NT2/D1 (cell line): Measurements from ENCODE around the gene CCDC93.

Experiments used
- SUZ12 ChIP-seq: IDR thresholded peaks from 2 replicates; pipeline ENCODE4 v1.6.1; 2011; ENCODE audit not compliant: insufficient read length, insufficient read depth; ENCODE audit errors: extremely low read depth
- YY1 ChIP-seq: IDR thresholded peaks from 2 replicates; pipeline ENCODE4 v1.6.1; 2011; ENCODE audit not compliant: insufficient read length, insufficient read depth
- ZNF274 ChIP-seq: IDR thresholded peaks from 2 replicates; pipeline ENCODE4 v1.6.1; 2011; ENCODE audit warnings: mild to moderate bottlenecking, low read depth, low read length

DNA sequence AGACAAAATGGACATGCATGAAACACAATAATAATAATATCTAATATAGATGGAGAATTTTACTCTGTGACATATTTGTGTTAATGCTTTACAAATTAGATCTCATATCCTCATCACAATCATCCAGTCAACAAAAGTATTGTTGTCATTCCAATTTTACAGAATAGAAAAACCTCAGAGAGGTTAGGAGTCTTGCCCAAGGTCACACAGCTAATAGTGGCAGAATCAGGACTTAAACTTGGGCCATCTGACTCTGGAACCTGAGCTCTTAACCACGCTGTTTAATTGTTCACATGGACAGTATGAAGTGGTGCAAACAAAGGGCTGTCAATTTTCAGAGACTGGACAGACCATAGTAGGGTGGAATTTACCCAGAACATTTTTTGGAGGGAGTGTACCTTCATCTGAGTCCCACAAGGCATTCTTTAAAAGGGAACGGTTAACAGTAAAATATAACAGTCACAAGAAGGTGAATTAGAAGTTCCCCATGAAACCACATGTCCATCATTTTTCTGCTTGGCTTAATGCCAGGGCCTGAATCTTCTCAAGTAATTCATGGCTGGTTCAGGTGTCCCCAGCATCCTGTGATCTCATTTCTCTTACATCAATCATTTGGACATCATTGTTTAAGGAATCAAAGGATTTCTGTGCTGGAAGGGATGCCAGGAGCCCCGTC lies 35.4 kb upstream of the CCDC93 start:
- TF ChIP-seq YY1 (no peak), ZNF274 (no peak), SUZ12 (no peak)
